HCT116 (cell line): ENCODE measurements around the gene GORAB.

Experiments used
- CEBPB ChIP-seq: IDR thresholded peaks from 2 replicates; pipeline ENCODE4 v1.6.1; 2012; ENCODE audit warnings: low read depth
- CTCF ChIP-seq, 3 experiments: fragments of 200-600 bp in 1 of 3; sonication (generic) in 1 of 3; IDR thresholded peaks in 2 of 3; conservative IDR thresholded peaks in 1 of 3; 2 replicates each; pipeline ENCODE4 v1.5.1; 2012 to 2017; ENCODE audit warnings: low read depth in 2 of 3, low read length in 2 of 3, antibody characterized with exemption in 1 of 3, borderline replicate concordance in 1 of 3, control low read depth in 1 of 3, mild to moderate bottlenecking in 1 of 3, mixed read lengths in 1 of 3, mixed run types in 1 of 3, moderate library complexity in 1 of 3; ENCODE audit not compliant: insufficient read depth in 1 of 3
- EGR1 ChIP-seq: IDR thresholded peaks from 2 replicates; pipeline ENCODE4 v1.6.1; 2012; ENCODE audit warnings: low read depth
- FOSL1 ChIP-seq: IDR thresholded peaks from 2 replicates; pipeline ENCODE4 v1.6.1; 2012; ENCODE audit warnings: low read depth
- POLR2AphosphoS5 ChIP-seq: IDR thresholded peaks from 2 replicates; pipeline ENCODE4 v1.6.1; 2011; ENCODE audit warnings: mild to moderate bottlenecking, low read depth, low read length, moderate library complexity
- REST ChIP-seq: IDR thresholded peaks from 2 replicates; pipeline ENCODE4 v1.6.1; 2012; ENCODE audit warnings: low read depth

DNA sequence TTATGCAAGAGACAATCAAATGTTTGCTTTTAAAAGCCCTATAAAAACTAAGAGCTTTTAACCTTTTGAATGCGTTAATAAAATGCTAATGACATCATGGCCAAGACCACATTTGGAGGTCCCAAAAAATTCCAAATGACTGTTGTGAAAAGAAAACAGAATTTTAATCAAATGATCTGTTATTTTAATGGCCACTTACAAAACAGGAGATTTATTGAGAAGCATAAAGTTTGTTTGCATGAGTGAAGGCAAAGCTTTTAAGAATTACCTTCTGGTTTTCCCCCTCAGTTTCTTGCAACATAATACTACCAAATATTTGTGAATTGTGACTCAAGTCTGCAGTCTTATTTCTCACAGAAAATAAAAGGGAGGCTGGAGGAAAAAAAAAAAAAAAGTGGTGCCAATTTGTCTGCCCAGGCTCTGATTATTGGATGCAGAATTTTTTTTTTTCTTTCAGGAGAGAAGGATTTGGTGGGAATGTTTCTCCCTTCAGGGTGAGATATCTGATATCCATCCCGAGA lies 60.7 kb downstream of the GORAB start:
- no peak for TF ChIP-seq EGR1
- no peak for TF ChIP-seq CTCF (IDR thresholded peaks at IDR 0.05 in 2 of 3, conservative IDR thresholded peaks at IDR 0.05 in 1 of 3; ENCODE audit: borderline replicate concordance in 1 of 3, insufficient read depth in 1 of 3, low read depth in 2 of 3, low read length in 2 of 3)
- no peak for TF ChIP-seq REST
- no peak for TF ChIP-seq POLR2AphosphoS5
- TF ChIP-seq CEBPB, result no peak
- TF ChIP-seq FOSL1, result no peak
